CD4-positive, alpha-beta T cell (primary cell): ENCODE results near the gene RAD17. TPM values are rescaled to one million over a fixed set of nuclear protein-coding genes. Genes with fewer than 3 reads are reported as not detected.

Experiments
- ATAC-seq: fragments of 200-7000 bp; cut with Tn5 transposase; one replicate; pipeline ENCODE4 v1.10.0; 2022; ENCODE audit warnings: mild to moderate bottlenecking; ENCODE audit not compliant: poor library complexity
- CTCF ChIA-PET: fragments of 350-600 bp; sonication (Branson Sonifier 250); formaldehyde crosslinking; loops from one replicate; lab custom pipeline; 2021; ENCODE audit warnings: antibody characterized with exemption, inconsistent platforms; lab: Charles Lee
- POLR2A ChIA-PET: fragments of 350-600 bp; sonication (Branson Sonifier 250); formaldehyde crosslinking; loops from one replicate; lab custom pipeline; 2021; ENCODE audit warnings: antibody characterized with exemption, inconsistent platforms; lab: Charles Lee
- DNase-seq, 14 experiments: peaks; one replicate each; pipeline ENCODE4 v3.0.0-alpha.2; 2013 to 2020; ENCODE audit warnings: mixed read lengths in 2 of 14
- H3K27ac ChIP-seq, 2 donors: one replicate each; pipeline versions ENCODE4 v1.5.1 to v1.7.0; 2013; ENCODE audit warnings: low read length in 2 of 2, low read depth in 1 of 2, mild to moderate bottlenecking in 1 of 2
- H3K27me3 ChIP-seq, 2 experiments: 1 replicate in 1 of 2; 2 replicates in 1 of 2; pipeline versions ENCODE4 v1.6.1 to v1.7.0; 2013; ENCODE audit warnings: low read length in 2 of 2, control low read depth in 1 of 2, mild to moderate bottlenecking in 1 of 2, moderate library complexity in 1 of 2; ENCODE audit not compliant: insufficient read depth in 2 of 2, control insufficient read depth in 1 of 2
- H3K36me3 ChIP-seq: one replicate; pipeline ENCODE4 v1.6.1; 2013; ENCODE audit warnings: low read length, control low read depth; ENCODE audit not compliant: insufficient read depth
- H3K4me1 ChIP-seq: one replicate; pipeline ENCODE4 v1.6.1; 2013; ENCODE audit warnings: low read length, control low read depth; ENCODE audit not compliant: insufficient read depth
- H3K4me3 ChIP-seq: one replicate; pipeline ENCODE4 v1.5.1; 2013; ENCODE audit warnings: mild to moderate bottlenecking, low read length, moderate library complexity
- H3K9me3 ChIP-seq, 2 experiments: 1 replicate in 1 of 2; 2 replicates in 1 of 2; pipeline versions ENCODE4 v1.6.1 to v1.7.0; 2013; ENCODE audit warnings: low read length in 2 of 2, mild to moderate bottlenecking in 2 of 2, control low read depth in 1 of 2, moderate library complexity in 1 of 2; ENCODE audit not compliant: control insufficient read depth in 1 of 2, insufficient read depth in 1 of 2
- H3K27ac Mint-ChIP-seq: one replicate; pipeline ENCODE4 v1.8.0; 2020; ENCODE audit warnings: mixed read lengths
- H3K27me3 Mint-ChIP-seq: one replicate; pipeline ENCODE4 v1.8.0; 2021; ENCODE audit warnings: mixed read lengths
- H3K36me3 Mint-ChIP-seq: one replicate; pipeline ENCODE4 v1.8.0; 2021; ENCODE audit warnings: low read depth, mixed read lengths
- H3K4me1 Mint-ChIP-seq: one replicate; pipeline ENCODE4 v1.8.0; 2021; ENCODE audit warnings: low read depth, mixed read lengths
- H3K4me3 Mint-ChIP-seq: one replicate; pipeline ENCODE4 v1.8.0; 2020; ENCODE audit warnings: mild to moderate bottlenecking, mixed read lengths
- H3K9me3 Mint-ChIP-seq: one replicate; pipeline ENCODE4 v1.8.0; 2020; ENCODE audit warnings: mixed read lengths
- CTCF ChIP-seq: fragments of 200-600 bp; IDR thresholded peaks from one replicate; pipeline ENCODE4 v1.8.0; 2022; ENCODE audit warnings: antibody characterized with exemption, mild to moderate bottlenecking
- intact Hi-C, 2 experiments: fragments of 100-400 bp; cut with DNase I in 1 of 2; cut with micrococcal nuclease in 1 of 2; formaldehyde crosslinking; loops; one replicate each; pipeline versions ENCODE4 v1.15.1 to v1.9.0; 2023 to 2025; cut with DNase I, micrococcal nuclease
- polyA plus RNA-seq, 2 donors: library from polyadenylated mRNA; unstranded; fragments of 120-200 nt; gene quantifications; one replicate each; pipeline ENCODE4 v1.2.1, GENCODE V29; 2013
- total RNA-seq, 174 experiments: library from RNA in 2 of 174; stranded (reverse) in 2 of 174; gene quantifications; one replicate each; pipeline ENCODE4 v1.2.3 and lab custom pipeline; 2021 to 2026

The RAD17 gene
- total RNA-seq (10 to 100 TPM; 15.7 to 19.1 TPM), total RNA-seq (lab: John Stamatoyannopoulos, UW) (21.3 to 73.6 (median 54.7) reads per million in 172 experiments)
- polyA plus RNA-seq (2013, experiment 1 of 2): 29.2 TPM
- polyA plus RNA-seq (2013, experiment 2 of 2): 29.4 TPM

- Mint-ChIP-seq H3K36me3 (peaks cover 58% of the 10 kb centered on the region), H3K4me3 (peak within 1 kb of the TSS; percentile 99), H3K27me3 (no peaks in the 10 kb centered on the region), H3K4me1 (peaks cover 55% of the 10 kb centered on the region), H3K9me3 (no peaks in the 10 kb centered on the region), H3K27ac (peak within 1 kb of the TSS; percentile 98)
- ChIA-PET CTCF (interaction anchor here (1.0 to 1.2 kb wide), 3 partner anchors 36 to 326 kb away, joined by 3 to 7 read pairs (median 4); partner anchors contain the start of gene SLC30A5), POLR2A (interaction anchor here (1.7 to 2.1 kb wide), 3 partner anchors 36 to 276 kb away, joined by 10 to 17 read pairs (median 11); partner anchors contain the start of genes CCDC125, CDK7 and SLC30A5)
- peaks cover 27% of the 10 kb centered on the region for H3K36me3 ChIP-seq
- H3K4me3 ChIP-seq: peak within 1 kb of the TSS; percentile 90
- H3K4me1 ChIP-seq: peaks cover 20% of the 10 kb centered on the region
- TF ChIP-seq CTCF: no peak
- no peaks in the 10 kb centered on the region for H3K9me3 ChIP-seq
- peak within 1 kb of the TSS; percentile 94 to 98 for H3K27ac ChIP-seq
- peak; percentile 86 for ATAC-seq
- peak; percentile 83 to 95 (median 88) for DNase-seq
- no peaks in the 10 kb centered on the region for H3K27me3 ChIP-seq
- intact Hi-C loops: loop anchor here (1.0 to 5.0 kb wide), 8 partner anchors 37 to 327 kb away; partner anchors contain the start of genes CCDC125 (in 2 of the 2), CCNB1 (in 1 of the 2), CDK7 (in 1 of the 2) and CENPH (in 1 of the 2)
These were observed at the start of gene RAD17, which contains the start of the genes AK6 and TAF9 for GRCh38 chr5:69369340-69370121. TSS of gene RAD17 (plus strand) at chr5:69369818. CDS start at chr5:69372209, 2,391 bp downstream. TSS of gene AK6 (minus strand) at chr5:69369520. CDS start at chr5:69369490, 30 bp downstream. TSS of gene TAF9 (minus strand) at chr5:69369520. CDS start at chr5:69365737, 3,783 bp downstream.

GRCh38 chr5:69326365-69326764, 43.3 kb upstream of the RAD17 start:
- POLR2A ChIA-PET: no interaction called here
- no peak for TF ChIP-seq CTCF
- intact Hi-C loops: no loop called here
- H3K27ac Mint-ChIP-seq: no peak overlapping the region
- CTCF ChIA-PET: no interaction called here
- ATAC-seq (no peak), DNase-seq (no peak)
- no peaks in the 10 kb centered on the region for H3K9me3 Mint-ChIP-seq
- H3K27me3 ChIP-seq: no peaks in the 10 kb centered on the region
- no peak overlapping the region for H3K27ac ChIP-seq
- H3K27me3 Mint-ChIP-seq: no peaks in the 10 kb centered on the region
- H3K4me1 Mint-ChIP-seq: peaks cover 5% of the 10 kb centered on the region
- no peak overlapping the region for H3K4me3 Mint-ChIP-seq
- peaks cover 2% of the 10 kb centered on the region for H3K36me3 ChIP-seq
- H3K4me1 ChIP-seq: no peaks in the 10 kb centered on the region
- H3K4me3 ChIP-seq: no peak overlapping the region
- H3K36me3 Mint-ChIP-seq: no peaks in the 10 kb centered on the region
- H3K9me3 ChIP-seq: peaks cover 0 to 3% of the 10 kb centered on the region in 2 experiments

GRCh38 chr5:69329905-69330489, 39.6 kb upstream of the RAD17 start:
- intact Hi-C loops: loop anchor here (2.0 to 10.0 kb wide), 7 partner anchors 45 to 289 kb away; partner anchors contain the start of genes CCNB1 (in 1 of the 2), CDK7 (in 1 of the 2) and CENPH (in 1 of the 2)
- Mint-ChIP-seq H3K27me3 (no peaks in the 10 kb centered on the region), H3K9me3 (no peaks in the 10 kb centered on the region), H3K4me1 (peaks cover 26% of the 10 kb centered on the region), H3K27ac (peak overlapping the region; percentile 10), H3K4me3 (no peak overlapping the region), H3K36me3 (peaks cover 3% of the 10 kb centered on the region)
- peaks cover 0 to 10% of the 10 kb centered on the region in 2 experiments for H3K9me3 ChIP-seq
- H3K27ac ChIP-seq: no peak overlapping the region
- TF ChIP-seq CTCF: no peak
- DNase-seq (no peak), ATAC-seq (no peak)
- ChIA-PET POLR2A (interaction anchor here (1.1 kb wide), 1 partner anchor 96 kb away, joined by 3 read pairs; the partner anchor contains the start of gene CDK7), CTCF (no interaction called here)
- H3K27me3 ChIP-seq: no peaks in the 10 kb centered on the region
- H3K4me3 ChIP-seq: no peak overlapping the region
- no peaks in the 10 kb centered on the region for H3K36me3 ChIP-seq
- H3K4me1 ChIP-seq: peaks cover 26% of the 10 kb centered on the region
